Immature natural killer cell (primary cell): Measurements from ENCODE around the gene MMRN2. TPM values are rescaled to one million over a fixed set of nuclear protein-coding genes. Genes with fewer than 3 reads are reported as not detected.
"Not testable (repeated sequence)": the region's sequence is repeated elsewhere in the genome, so short reads cannot be mapped to it uniquely, and the experiment has no call there.

Source experiments
- DNase-seq, 3 donors: peaks; one replicate each; pipeline ENCODE4 v3.0.0; 2022; ENCODE audit warnings: mixed read lengths in 1 of 3
- H3K27ac Mint-ChIP-seq, 6 donors: one replicate each; pipeline ENCODE4 v1.8.0; 2020; ENCODE audit warnings: mixed read lengths in 6 of 6, mild to moderate bottlenecking in 5 of 6, inconsistent platforms in 4 of 6, moderate library complexity in 3 of 6
- H3K27me3 Mint-ChIP-seq, 3 donors: one replicate each; pipeline ENCODE4 v1.8.0; 2020 to 2021; ENCODE audit warnings: low read depth in 3 of 3, mild to moderate bottlenecking in 3 of 3, mixed read lengths in 3 of 3, moderate library complexity in 3 of 3, inconsistent platforms in 1 of 3
- H3K36me3 Mint-ChIP-seq, 3 donors: one replicate each; pipeline ENCODE4 v1.8.0; 2020; ENCODE audit warnings: mixed read lengths in 3 of 3, inconsistent platforms in 2 of 3, mild to moderate bottlenecking in 2 of 3
- H3K4me1 Mint-ChIP-seq, 2 donors: one replicate each; pipeline ENCODE4 v1.8.0; 2020; ENCODE audit warnings: inconsistent platforms in 2 of 2, mild to moderate bottlenecking in 2 of 2, mixed read lengths in 2 of 2, moderate library complexity in 1 of 2
- H3K4me3 Mint-ChIP-seq, 5 donors: one replicate each; pipeline ENCODE4 v1.8.0; 2020; ENCODE audit warnings: mild to moderate bottlenecking in 5 of 5, mixed read lengths in 5 of 5, inconsistent platforms in 3 of 5, moderate library complexity in 3 of 5
- H3K9me3 Mint-ChIP-seq, 6 donors: one replicate each; pipeline ENCODE4 v1.8.0; 2020; ENCODE audit warnings: mild to moderate bottlenecking in 6 of 6, mixed read lengths in 6 of 6, inconsistent platforms in 4 of 6, moderate library complexity in 3 of 6
- polyA plus RNA-seq, 3 donors: library from polyadenylated mRNA; unstranded; fragments of 300-500 nt; fragmentation: Illumina TruSeq; gene quantifications; one replicate each; pipeline ENCODE4 v1.2.3, GENCODE V29; 2021

MMRN2 gene
- polyA plus RNA-seq, 3 donors from 2014 or later, result not detected

GRCh38 chr10:86956195-86956847 lies 1.1 kb downstream of the MMRN2 start:
- H3K9me3 Mint-ChIP-seq, result peaks cover 5 to 15% (median 9%) of the 10 kb centered on the region in 6 donors
- no peak for DNase-seq
- peaks cover 0 to 4% (median 0%) of the 10 kb centered on the region in 3 donors for H3K36me3 Mint-ChIP-seq
- no peaks in the 10 kb centered on the region for H3K27me3 Mint-ChIP-seq
- H3K4me3 Mint-ChIP-seq, result no peak overlapping the region
- peak overlapping the region in 1 of 6 donors; percentile 50 for H3K27ac Mint-ChIP-seq
- H3K4me1 Mint-ChIP-seq, result no peaks in the 10 kb centered on the region

- Mint-ChIP-seq H3K27me3 (no peaks in the 10 kb centered on the region), H3K27ac (no peak overlapping the region), H3K4me3 (no peak overlapping the region), H3K36me3 (peaks cover 0 to 4% (median 0%) of the 10 kb centered on the region in 3 donors), H3K4me1 (peaks cover 0 to 2% of the 10 kb centered on the region in 2 donors), H3K9me3 (peaks cover 5 to 15% (median 9%) of the 10 kb centered on the region in 6 donors)
- no peak for DNase-seq
Observed at GRCh38 chr10:86955501-86956194, 1.8 kb downstream of the MMRN2 start.

- no peak overlapping the region for H3K27ac Mint-ChIP-seq
- peaks cover 5 to 17% (median 10%) of the 10 kb centered on the region in 6 donors for H3K9me3 Mint-ChIP-seq
- peaks cover 0 to 4% (median 0%) of the 10 kb centered on the region in 3 donors for H3K36me3 Mint-ChIP-seq
- no peak overlapping the region for H3K4me3 Mint-ChIP-seq
- H3K27me3 Mint-ChIP-seq, result no peaks in the 10 kb centered on the region
- no peak for DNase-seq
- peaks cover 4 to 9% of the 10 kb centered on the region in 2 donors for H3K4me1 Mint-ChIP-seq
Observed at GRCh38 chr10:86954681-86955500, 2.5 kb downstream of the MMRN2 start.

GRCh38 chr10:86953747-86954680 lies 3.4 kb downstream of the MMRN2 start:
- Mint-ChIP-seq H3K36me3 (peaks cover 0 to 4% (median 0%) of the 10 kb centered on the region in 3 donors), H3K4me3 (no peak overlapping the region), H3K4me1 (peaks cover 4 to 9% of the 10 kb centered on the region in 2 donors), H3K9me3 (peaks cover 5 to 17% (median 10%) of the 10 kb centered on the region in 6 donors), H3K27me3 (peaks cover 0 to 1% (median 0%) of the 10 kb centered on the region in 3 donors), H3K27ac (no peak overlapping the region)
- no peak for DNase-seq

GRCh38 chr10:86952697-86953096 lies 4.7 kb downstream of the MMRN2 start:
- not testable (repeated sequence) for DNase-seq, H3K36me3 Mint-ChIP-seq, H3K27ac Mint-ChIP-seq, H3K4me1 Mint-ChIP-seq, H3K4me3 Mint-ChIP-seq, H3K27me3 Mint-ChIP-seq
- peaks cover 5 to 17% (median 10%) of the 10 kb centered on the region in 6 donors for H3K9me3 Mint-ChIP-seq

GRCh38 chr10:86952106-86952505 lies 5.3 kb downstream of the MMRN2 start:
- peaks cover 4 to 9% of the 10 kb centered on the region in 2 donors for H3K4me1 Mint-ChIP-seq
- H3K27me3 Mint-ChIP-seq, result peaks cover 0 to 4% (median 0%) of the 10 kb centered on the region in 3 donors
- DNase-seq, result no peak
- no peak overlapping the region for H3K4me3 Mint-ChIP-seq
- H3K27ac Mint-ChIP-seq, result no peak overlapping the region
- H3K9me3 Mint-ChIP-seq, result peaks cover 5 to 17% (median 10%) of the 10 kb centered on the region in 6 donors
- peaks cover 0 to 4% (median 0%) of the 10 kb centered on the region in 3 donors for H3K36me3 Mint-ChIP-seq

GRCh38 chr10:86951184-86951761 lies 6.1 kb downstream of the MMRN2 start:
- Mint-ChIP-seq H3K9me3 (peaks cover 5 to 17% (median 10%) of the 10 kb centered on the region in 6 donors), H3K4me1 (peaks cover 4 to 9% of the 10 kb centered on the region in 2 donors), H3K36me3 (peaks cover 0 to 4% (median 0%) of the 10 kb centered on the region in 3 donors), H3K27ac (no peak overlapping the region), H3K4me3 (no peak overlapping the region), H3K27me3 (peaks cover 0 to 4% (median 0%) of the 10 kb centered on the region in 3 donors)
- no peak for DNase-seq

GRCh38 chr10:86950349-86950748 lies 7.1 kb downstream of the MMRN2 start:
- no peak for DNase-seq
- peaks cover 0 to 4% (median 0%) of the 10 kb centered on the region in 3 donors for H3K27me3 Mint-ChIP-seq
- peak overlapping the region in 3 of 6 donors; percentile 1 to 36 (median 16) for H3K27ac Mint-ChIP-seq
- H3K4me1 Mint-ChIP-seq, result peaks cover 4 to 9% of the 10 kb centered on the region in 2 donors
- H3K4me3 Mint-ChIP-seq, result no peak overlapping the region
- H3K36me3 Mint-ChIP-seq, result peaks cover 0 to 4% (median 0%) of the 10 kb centered on the region in 3 donors
- peaks cover 5 to 17% (median 10%) of the 10 kb centered on the region in 6 donors for H3K9me3 Mint-ChIP-seq

GRCh38 chr10:86947806-86948205 lies 9.6 kb downstream of the MMRN2 start:
- not testable (repeated sequence) for DNase-seq, H3K27ac Mint-ChIP-seq, H3K36me3 Mint-ChIP-seq, H3K4me3 Mint-ChIP-seq, H3K4me1 Mint-ChIP-seq, H3K27me3 Mint-ChIP-seq
- peaks cover 5 to 17% (median 10%) of the 10 kb centered on the region in 6 donors for H3K9me3 Mint-ChIP-seq

- H3K36me3 Mint-ChIP-seq, result no peaks in the 10 kb centered on the region
- H3K9me3 Mint-ChIP-seq, result peaks cover 0 to 3% (median 0%) of the 10 kb centered on the region in 6 donors
- H3K27me3 Mint-ChIP-seq, result peaks cover 0 to 4% (median 0%) of the 10 kb centered on the region in 3 donors
- no peak for DNase-seq
- peaks cover 6 to 9% of the 10 kb centered on the region in 2 donors for H3K4me1 Mint-ChIP-seq
- no peak overlapping the region for H3K27ac Mint-ChIP-seq
- no peak overlapping the region for H3K4me3 Mint-ChIP-seq
Observed at GRCh38 chr10:86946213-86947155, 10.9 kb downstream of the MMRN2 start.

GRCh38 chr10:86945361-86946212 lies 11.8 kb downstream of the MMRN2 start:
- no peak for DNase-seq
- H3K27ac Mint-ChIP-seq, result no peak overlapping the region
- peaks cover 5 to 6% of the 10 kb centered on the region in 2 donors for H3K4me1 Mint-ChIP-seq
- H3K27me3 Mint-ChIP-seq, result peaks cover 0 to 4% (median 0%) of the 10 kb centered on the region in 3 donors
- no peak overlapping the region for H3K4me3 Mint-ChIP-seq
- H3K36me3 Mint-ChIP-seq, result no peaks in the 10 kb centered on the region
- peaks cover 0 to 2% (median 0%) of the 10 kb centered on the region in 6 donors for H3K9me3 Mint-ChIP-seq
